Measurements from ENCODE around the gene RECQL5. TPM values are rescaled to one million over a fixed set of nuclear protein-coding genes. Genes with fewer than 3 reads are reported as not detected.
"Not testable (repeated sequence)": the region's sequence is repeated elsewhere in the genome, so short reads cannot be mapped to it uniquely, and the experiment has no call there.

Gene RECQL5
- total RNA-seq, 2 donors from 2014 or later, result 35.1 to 47.4 TPM

DNA sequence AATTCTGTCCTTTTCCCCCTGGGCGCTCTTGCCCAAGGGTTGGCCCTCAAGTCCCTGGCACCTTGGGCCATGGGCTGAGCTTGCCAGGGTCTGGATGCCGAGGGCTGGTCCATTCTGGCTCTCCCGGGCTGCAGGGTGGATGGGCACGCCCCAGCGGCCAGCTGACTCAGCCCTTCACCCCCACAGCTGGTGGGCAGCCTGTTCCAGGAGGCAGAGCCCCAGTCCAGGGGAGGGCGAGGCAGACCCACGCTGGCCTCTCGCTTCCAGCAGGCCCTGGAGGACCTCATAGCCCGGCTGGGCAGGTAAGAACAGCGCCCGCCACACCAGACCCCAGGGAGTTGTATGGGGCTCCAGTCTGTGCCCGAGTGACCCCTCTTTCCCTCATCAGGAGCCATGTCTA lies 64.3 kb downstream of the RECQL5 start:
- no peak for DNase-seq (ENCODE audit: low spot score in 2 of 2)
- Mint-ChIP-seq H3K27ac (no peak overlapping the region), H3K9me3 (no peaks in the 10 kb centered on the region), H3K36me3 (no peaks in the 10 kb centered on the region)
- no peak for ATAC-seq

- Mint-ChIP-seq H3K9me3 (no peaks in the 10 kb centered on the region), H3K27ac (no peak overlapping the region), H3K36me3 (no peaks in the 10 kb centered on the region)
- peak in 1 of 2 donors; percentile 78 for DNase-seq (ENCODE audit: low spot score in 2 of 2)
- peak; percentile 80 to 81 for ATAC-seq
These were observed 65.6 kb downstream of the RECQL5 start for GRCh38 chr17:75601057-75601987.

DNA sequence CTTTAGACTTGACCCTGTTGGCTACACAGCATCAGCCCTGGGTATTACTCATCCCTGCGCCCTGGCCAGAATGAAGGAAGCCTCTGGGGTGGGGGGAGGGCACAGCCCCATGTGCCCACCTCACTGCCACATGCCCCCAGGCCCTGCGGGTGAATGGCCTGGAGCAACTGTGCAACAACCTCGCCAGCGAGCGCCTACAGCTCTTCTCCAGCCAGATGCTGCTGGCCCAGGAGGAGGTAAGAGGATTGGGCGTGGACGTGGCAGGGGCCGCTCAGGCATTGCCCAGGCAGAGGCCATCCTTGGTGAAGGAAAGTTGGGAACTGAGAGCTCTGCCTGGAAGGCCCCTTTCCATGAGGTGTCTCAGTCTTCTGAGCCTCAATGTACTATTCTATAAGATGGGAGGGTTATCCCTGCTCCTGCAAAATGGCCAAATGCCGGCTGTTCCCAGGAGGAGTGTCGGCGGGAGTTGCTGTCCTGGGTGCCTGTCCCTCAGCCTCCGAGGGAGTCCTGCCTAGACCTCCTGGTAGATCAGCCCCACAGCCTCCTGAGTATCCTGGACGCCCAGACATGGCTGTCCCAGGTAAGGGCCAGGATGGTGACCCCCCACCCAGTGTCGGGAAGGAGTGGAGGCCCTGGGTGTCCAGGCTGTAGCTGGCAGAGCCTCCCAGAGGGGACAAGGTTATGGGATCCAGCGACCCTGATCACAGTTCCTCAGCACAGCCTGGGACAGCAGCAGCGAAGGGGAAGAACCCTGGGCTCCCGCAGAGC lies 70.5 kb downstream of the RECQL5 start:
- no peaks in the 10 kb centered on the region for H3K9me3 Mint-ChIP-seq
- no peaks in the 10 kb centered on the region for H3K36me3 Mint-ChIP-seq
- DNase-seq (ENCODE audit: low spot score in 2 of 2) (no peak), ATAC-seq (no peak)
- H3K27ac Mint-ChIP-seq, result no peak overlapping the region

- Mint-ChIP-seq H3K27ac (no peak overlapping the region), H3K9me3 (no peaks in the 10 kb centered on the region), H3K36me3 (no peaks in the 10 kb centered on the region)
- no peak for DNase-seq (ENCODE audit: low spot score in 2 of 2)
- no peak for ATAC-seq
These were observed 71.0 kb downstream of the RECQL5 start for GRCh38 chr17:75595920-75596313.

- Mint-ChIP-seq H3K9me3 (no peaks in the 10 kb centered on the region), H3K36me3 (no peaks in the 10 kb centered on the region), H3K27ac (no peak overlapping the region)
- no peak for ATAC-seq
- DNase-seq (ENCODE audit: low spot score in 2 of 2), result no peak
These were observed 71.6 kb downstream of the RECQL5 start for GRCh38 chr17:75595284-75595919.

DNA sequence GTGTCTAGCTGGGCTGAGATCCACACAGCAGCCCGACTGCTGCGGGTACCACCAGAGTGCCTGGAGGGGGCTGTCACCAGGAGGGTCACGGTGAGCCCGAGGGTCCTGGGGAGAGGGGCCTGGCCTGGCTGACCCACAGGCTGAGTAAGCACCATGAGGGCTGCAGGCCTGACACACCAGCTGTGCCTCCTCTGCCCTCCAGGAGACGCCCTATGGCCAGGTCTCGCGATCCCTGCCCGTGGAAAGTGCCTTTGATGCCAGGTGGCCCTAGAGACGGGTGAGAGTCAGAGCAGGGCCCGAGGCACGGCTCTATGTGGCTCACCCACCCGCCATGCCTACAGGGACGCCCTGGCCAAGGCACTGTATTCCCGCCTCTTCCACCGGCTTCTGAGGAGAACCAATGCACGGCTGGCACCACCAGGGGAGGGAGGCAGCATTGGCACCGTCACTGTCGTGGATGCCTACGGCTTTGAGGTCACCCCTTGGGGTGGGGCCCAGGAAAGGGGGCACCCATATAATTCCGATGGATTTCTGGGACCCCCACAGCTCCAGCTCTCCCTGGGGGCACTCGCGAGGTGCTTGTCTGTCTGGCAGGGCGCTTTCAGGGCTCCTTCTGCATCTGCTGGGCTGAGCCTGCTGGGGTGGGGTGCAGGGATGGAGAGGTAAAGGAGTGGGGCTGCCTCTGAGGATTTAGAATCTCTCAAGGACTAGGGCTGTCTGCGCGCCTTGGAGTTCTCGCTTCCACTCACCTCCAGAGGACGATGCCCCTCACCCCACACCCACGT lies 72.3 kb downstream of the RECQL5 start:
- Mint-ChIP-seq H3K36me3 (no peaks in the 10 kb centered on the region), H3K9me3 (no peaks in the 10 kb centered on the region), H3K27ac (no peak overlapping the region)
- ATAC-seq, result no peak
- DNase-seq (ENCODE audit: low spot score in 2 of 2), result no peak

- H3K36me3 Mint-ChIP-seq; H3K9me3 Mint-ChIP-seq; H3K27ac Mint-ChIP-seq; ATAC-seq; DNase-seq (ENCODE audit: low spot score in 2 of 2): not testable (repeated sequence)
These were observed 73.5 kb downstream of the RECQL5 start for GRCh38 chr17:75593430-75593829.

DNA sequence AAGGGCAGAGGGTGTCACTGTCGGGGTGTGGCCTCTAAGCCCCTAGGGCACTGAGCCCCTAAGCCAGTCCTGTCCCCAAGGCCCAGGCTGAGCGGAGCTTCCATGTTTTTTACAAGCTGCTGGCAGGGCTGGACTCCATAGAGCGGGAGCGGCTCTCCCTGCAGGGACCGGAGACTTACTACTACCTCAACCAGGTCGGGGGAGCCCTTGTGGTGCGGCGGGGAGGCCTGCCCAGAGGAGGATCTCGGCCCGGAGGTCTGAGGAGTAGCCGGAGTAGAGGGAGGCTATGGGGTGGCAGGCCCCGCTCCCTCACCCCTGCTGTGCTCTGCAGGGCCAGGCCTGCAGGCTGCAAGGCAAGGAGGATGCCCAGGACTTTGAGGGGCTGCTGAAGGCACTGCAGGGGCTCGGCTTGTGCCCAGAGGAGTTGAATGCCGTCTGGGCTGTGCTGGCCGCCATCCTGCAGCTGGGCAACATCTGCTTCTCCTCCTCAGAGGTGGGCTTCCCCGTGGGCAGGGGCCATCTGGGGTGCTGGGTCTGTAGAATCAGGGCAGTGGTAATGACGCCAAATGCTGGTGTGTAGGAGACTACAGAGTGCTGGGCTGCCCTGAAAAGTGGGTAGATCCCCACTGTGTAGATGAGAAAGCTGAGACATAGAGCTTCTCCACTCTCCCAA lies 74.5 kb downstream of the RECQL5 start:
- Mint-ChIP-seq H3K9me3 (no peaks in the 10 kb centered on the region), H3K36me3 (no peaks in the 10 kb centered on the region), H3K27ac (no peak overlapping the region)
- ATAC-seq (no peak), DNase-seq (ENCODE audit: low spot score in 2 of 2) (no peak)

DNA sequence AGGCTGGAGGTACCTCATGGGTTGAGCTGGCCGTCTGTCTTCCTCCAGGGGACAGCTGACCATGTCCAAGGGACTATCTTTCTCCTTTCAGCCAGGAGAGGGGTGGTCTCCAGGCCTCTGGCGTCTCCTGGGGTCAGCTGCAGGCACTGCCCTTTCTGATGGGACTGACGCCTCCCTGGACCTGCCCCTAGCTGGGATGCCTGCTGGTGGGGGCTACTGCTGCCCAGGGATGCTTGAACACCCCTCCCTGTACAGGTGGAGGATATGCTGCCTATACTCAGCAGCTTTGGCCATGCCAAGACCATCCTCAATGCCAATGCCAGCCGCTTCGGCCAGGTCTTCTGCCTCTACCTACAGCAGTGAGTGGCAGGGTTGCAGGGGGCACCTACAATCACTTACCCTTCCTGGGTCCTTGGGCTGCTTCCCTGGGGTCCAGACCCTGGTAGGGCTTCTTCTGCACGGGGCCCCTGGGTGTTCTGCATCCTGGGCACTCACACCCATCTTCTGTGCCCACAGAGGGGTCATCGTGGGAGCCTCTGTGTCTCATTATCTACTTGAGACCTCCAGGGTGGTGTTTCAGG lies 75.1 kb downstream of the RECQL5 start:
- no peak for ATAC-seq
- Mint-ChIP-seq H3K36me3 (no peaks in the 10 kb centered on the region), H3K27ac (no peak overlapping the region), H3K9me3 (no peaks in the 10 kb centered on the region)
- DNase-seq (ENCODE audit: low spot score in 2 of 2), result no peak

GRCh38 chr17:75590849-75591721 lies 75.9 kb downstream of the RECQL5 start:
- ATAC-seq (no peak), DNase-seq (ENCODE audit: low spot score in 2 of 2) (no peak)
- peak overlapping the region in 1 of 2 donors; percentile 6 for H3K27ac Mint-ChIP-seq
- no peaks in the 10 kb centered on the region for H3K9me3 Mint-ChIP-seq
- no peaks in the 10 kb centered on the region for H3K36me3 Mint-ChIP-seq

- DNase-seq (ENCODE audit: low spot score in 2 of 2) (no peak), ATAC-seq (no peak)
- no peaks in the 10 kb centered on the region for H3K9me3 Mint-ChIP-seq
- no peak overlapping the region for H3K27ac Mint-ChIP-seq
- no peaks in the 10 kb centered on the region for H3K36me3 Mint-ChIP-seq
These were observed 76.6 kb downstream of the RECQL5 start for GRCh38 chr17:75590314-75590761.

- Mint-ChIP-seq H3K36me3 (no peaks in the 10 kb centered on the region), H3K27ac (no peak overlapping the region), H3K9me3 (no peaks in the 10 kb centered on the region)
- DNase-seq (ENCODE audit: low spot score in 2 of 2) (no peak), ATAC-seq (no peak)
These were observed 77.0 kb downstream of the RECQL5 start for GRCh38 chr17:75589919-75590303.

DNA sequence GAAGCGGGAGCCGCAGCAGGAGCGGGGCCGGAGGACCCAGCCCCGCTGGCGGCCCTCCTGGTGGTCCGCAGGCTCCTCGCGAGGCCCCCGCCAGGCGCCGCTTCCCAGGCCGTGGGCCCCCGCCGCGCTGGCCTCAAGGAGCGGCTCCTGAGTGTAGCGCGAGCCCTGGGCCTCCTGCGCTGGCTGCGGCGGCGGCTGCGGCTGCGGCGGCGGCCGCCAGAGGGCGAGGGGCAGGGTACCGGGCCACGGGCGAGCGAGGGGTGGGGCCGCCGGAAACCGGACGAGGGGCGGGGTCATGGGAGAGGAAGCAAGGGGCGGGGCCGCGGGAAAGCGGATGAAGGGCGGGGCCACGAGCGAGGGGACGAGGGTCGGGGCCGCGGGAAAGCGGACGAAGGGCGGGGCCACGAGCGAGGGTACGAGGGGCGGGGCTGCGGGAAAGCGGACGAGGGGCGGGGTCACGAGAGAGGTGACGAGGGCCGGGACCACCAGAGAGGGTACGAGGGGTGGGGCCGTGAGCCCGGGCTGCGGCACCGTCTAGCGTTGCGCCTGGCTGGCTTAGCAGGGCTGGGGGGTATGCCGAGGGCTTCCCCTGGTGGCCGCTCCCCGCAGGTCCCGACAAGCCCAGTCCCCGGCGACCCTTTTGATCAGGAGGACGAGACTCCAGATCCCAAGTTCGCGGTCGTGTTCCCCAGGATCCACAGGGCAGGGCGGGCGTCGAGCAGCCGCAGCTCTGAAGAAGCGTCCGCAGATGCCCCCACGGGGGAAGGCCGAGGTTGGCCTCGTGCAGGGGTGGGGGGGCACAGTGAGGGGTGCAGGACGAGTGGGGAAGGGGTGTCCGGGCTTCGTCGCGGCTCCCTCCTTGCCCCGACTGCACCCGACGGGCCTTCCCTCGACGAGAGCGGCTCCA lies 77.7 kb downstream of the RECQL5 start:
- Mint-ChIP-seq H3K27ac (peak overlapping the region in 1 of 2 donors; percentile 61), H3K9me3 (no peaks in the 10 kb centered on the region), H3K36me3 (no peaks in the 10 kb centered on the region)
- DNase-seq (ENCODE audit: low spot score in 2 of 2) (peak; percentile 92 to 99), ATAC-seq (peak; percentile 88 to 91)

DNA sequence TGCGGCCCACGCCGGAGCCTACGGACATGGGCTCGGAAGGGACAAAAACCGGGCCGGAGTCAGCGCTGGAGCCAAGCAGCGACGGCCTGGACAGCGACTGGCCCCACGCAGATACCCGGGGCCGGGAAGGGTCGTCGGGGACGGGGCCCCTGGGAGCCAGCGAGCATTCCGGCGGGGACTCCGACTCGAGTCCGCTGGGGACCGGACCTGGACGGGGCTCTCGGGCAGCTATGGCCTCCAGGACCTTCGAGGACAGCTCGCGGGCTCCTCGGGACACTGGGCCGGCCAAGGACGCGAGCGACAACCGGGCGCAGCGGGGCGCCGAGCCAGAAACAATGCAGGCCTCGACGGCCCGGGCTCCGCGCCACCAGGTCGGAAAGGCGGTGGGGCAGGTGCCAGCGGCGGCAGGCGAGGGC lies 78.3 kb downstream of the RECQL5 start:
- DNase-seq (ENCODE audit: low spot score in 2 of 2) (no peak), ATAC-seq (peak; percentile 25 to 34)
- no peak overlapping the region for H3K27ac Mint-ChIP-seq
- no peaks in the 10 kb centered on the region for H3K9me3 Mint-ChIP-seq
- H3K36me3 Mint-ChIP-seq, result no peaks in the 10 kb centered on the region
